Memory B cell (primary cell): ENCODE data around the gene DNAL4.

Experiments used
- ATAC-seq: fragments of 150-1000 bp; cut with Tn5 transposase; 2 replicates; pipeline ENCODE4 v1.10.0; 2021; ENCODE audit warnings: low read depth, mild to moderate bottlenecking, moderate library complexity
- DNase-seq, 2 donors: peaks; one replicate each; pipeline ENCODE4 v3.0.0; 2022; ENCODE audit warnings: low spot score in 2 of 2
- H3K27ac Mint-ChIP-seq: one replicate; pipeline ENCODE4 v1.8.0; 2022; ENCODE audit warnings: mild to moderate bottlenecking, moderate library complexity, mixed read lengths
- H3K27me3 Mint-ChIP-seq: one replicate; pipeline ENCODE4 v1.8.0; 2022; ENCODE audit warnings: mixed read lengths
- H3K36me3 Mint-ChIP-seq: one replicate; pipeline ENCODE4 v1.8.0; 2022; ENCODE audit warnings: mild to moderate bottlenecking, mixed read lengths
- H3K4me1 Mint-ChIP-seq: one replicate; pipeline ENCODE4 v1.8.0; 2022; ENCODE audit warnings: mixed read lengths
- H3K4me3 Mint-ChIP-seq: one replicate; pipeline ENCODE4 v1.8.0; 2022; ENCODE audit warnings: mild to moderate bottlenecking, moderate library complexity, mixed read lengths
- H3K9me3 Mint-ChIP-seq: one replicate; pipeline ENCODE4 v1.8.0; 2022; ENCODE audit warnings: mixed read lengths

DNAL4 gene

DNA sequence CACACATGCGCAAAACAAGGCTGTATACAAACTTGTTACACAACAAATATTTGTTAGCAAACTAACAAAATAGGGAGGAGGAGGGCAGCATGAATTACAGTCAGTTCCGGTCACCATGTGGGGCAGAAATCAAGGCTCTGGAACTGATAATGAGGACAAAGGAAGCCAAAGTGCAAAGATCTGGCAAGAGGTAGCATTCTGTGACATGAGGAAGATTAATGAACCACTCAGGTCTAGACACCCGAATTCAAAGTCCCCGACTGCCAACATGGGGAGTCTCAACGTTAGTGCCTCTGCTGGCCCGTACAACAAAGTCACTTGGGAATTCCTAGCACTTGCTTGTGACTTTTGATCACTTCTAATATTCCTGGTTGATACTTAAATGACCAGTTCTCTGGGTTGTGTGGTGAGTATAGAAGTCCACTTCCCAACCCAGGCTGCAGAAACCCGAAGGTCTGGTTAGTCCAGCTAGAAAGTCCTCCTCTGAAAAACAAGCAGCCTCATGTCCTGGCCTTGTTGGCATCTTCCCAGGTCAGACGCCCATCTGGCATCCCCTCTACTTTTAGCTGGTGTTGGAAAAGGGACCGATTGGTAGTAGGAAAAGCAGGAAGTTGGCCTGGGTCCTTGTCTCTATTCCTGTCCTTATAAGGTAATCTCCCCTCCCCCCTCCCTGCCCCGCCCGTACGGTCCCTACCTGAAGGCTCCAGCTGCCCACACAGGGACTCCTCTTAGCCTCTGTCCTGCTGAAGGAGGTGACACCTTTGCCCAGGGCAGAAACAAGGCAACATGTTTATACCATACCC is 39.8 kb downstream of the DNAL4 start:
- H3K4me1 Mint-ChIP-seq: peaks cover 47% of the 10 kb centered on the region
- peak overlapping the region; percentile 76 for H3K27ac Mint-ChIP-seq
- no peak for DNase-seq
- H3K4me3 Mint-ChIP-seq: peak overlapping the region; percentile 98
- H3K9me3 Mint-ChIP-seq: no peaks in the 10 kb centered on the region
- H3K36me3 Mint-ChIP-seq: peaks cover 24% of the 10 kb centered on the region
- no peaks in the 10 kb centered on the region for H3K27me3 Mint-ChIP-seq
- ATAC-seq: no peak

DNA sequence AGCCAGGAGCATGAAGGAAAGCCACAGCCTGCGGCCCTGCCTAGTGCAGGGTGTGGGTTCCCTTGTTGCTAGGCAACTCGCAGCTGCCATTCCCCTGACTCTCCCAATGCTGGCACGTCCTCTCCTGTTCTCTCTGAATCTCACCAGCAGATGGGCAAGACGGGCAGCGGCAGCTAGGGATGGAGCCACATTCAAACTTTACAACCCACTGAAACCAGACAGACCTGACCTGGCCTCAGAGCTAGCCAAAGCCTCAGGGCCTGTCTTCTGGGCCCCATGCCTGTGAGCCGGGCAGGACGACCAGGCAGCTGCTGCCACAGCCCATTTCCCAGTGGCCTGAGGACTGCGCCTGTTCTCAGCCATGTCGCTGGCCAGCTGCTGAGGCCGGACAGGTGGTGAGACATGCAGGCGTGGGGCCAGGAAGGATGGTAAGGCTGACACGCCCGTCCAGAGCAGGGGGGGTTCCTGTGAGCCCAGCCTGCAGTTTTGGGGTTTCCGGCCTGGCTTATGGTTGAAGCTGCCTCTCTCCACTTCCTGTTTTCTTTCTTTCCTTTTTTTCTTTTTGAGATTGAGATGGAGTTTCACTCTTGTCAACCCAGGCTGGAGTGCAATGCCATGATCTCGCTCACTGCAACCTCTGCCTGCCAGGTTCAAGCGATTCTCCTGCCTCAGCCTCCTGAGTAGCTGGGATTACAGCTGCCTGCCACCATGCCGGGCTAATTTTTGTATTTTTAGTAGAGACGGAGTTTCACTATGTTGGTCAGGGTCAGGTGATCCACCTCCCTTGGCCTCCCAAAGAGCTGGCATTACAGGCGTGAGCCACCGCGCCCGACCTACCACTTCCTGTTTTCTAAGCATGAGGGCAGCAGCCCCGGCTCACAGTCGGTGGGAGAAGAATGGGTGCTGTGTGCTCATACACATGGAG is 42.3 kb downstream of the DNAL4 start:
- ATAC-seq: peak; percentile 67
- H3K27ac Mint-ChIP-seq: peak overlapping the region; percentile 88
- H3K4me1 Mint-ChIP-seq: peaks cover 29% of the 10 kb centered on the region
- H3K9me3 Mint-ChIP-seq: no peaks in the 10 kb centered on the region
- H3K27me3 Mint-ChIP-seq: no peaks in the 10 kb centered on the region
- peak overlapping the region; percentile 86 for H3K4me3 Mint-ChIP-seq
- peak; percentile 59 to 73 for DNase-seq
- H3K36me3 Mint-ChIP-seq: peaks cover 25% of the 10 kb centered on the region

GRCh38 chr22:38751066-38751421 is 42.9 kb downstream of the DNAL4 start:
- Mint-ChIP-seq H3K27me3 (no peaks in the 10 kb centered on the region), H3K36me3 (peaks cover 25% of the 10 kb centered on the region), H3K4me1 (peaks cover 26% of the 10 kb centered on the region), H3K27ac (peak overlapping the region; percentile 88), H3K4me3 (peak overlapping the region; percentile 86), H3K9me3 (no peaks in the 10 kb centered on the region)
- no peak for ATAC-seq
- DNase-seq: no peak

- Mint-ChIP-seq H3K27me3 (no peaks in the 10 kb centered on the region), H3K4me3 (no peak overlapping the region), H3K27ac (peak overlapping the region; percentile 88), H3K9me3 (no peaks in the 10 kb centered on the region), H3K36me3 (peaks cover 25% of the 10 kb centered on the region), H3K4me1 (peaks cover 26% of the 10 kb centered on the region)
- DNase-seq (no peak), ATAC-seq (no peak)
Observed at GRCh38 chr22:38750638-38751037, 43.3 kb downstream of the DNAL4 start.

- peak overlapping the region; percentile 5 for H3K4me3 Mint-ChIP-seq
- no peaks in the 10 kb centered on the region for H3K9me3 Mint-ChIP-seq
- peaks cover 26% of the 10 kb centered on the region for H3K4me1 Mint-ChIP-seq
- peaks cover 24% of the 10 kb centered on the region for H3K36me3 Mint-ChIP-seq
- H3K27me3 Mint-ChIP-seq: no peaks in the 10 kb centered on the region
- H3K27ac Mint-ChIP-seq: peak overlapping the region; percentile 45
- ATAC-seq (no peak), DNase-seq (no peak)
Observed at GRCh38 chr22:38750104-38750503, 43.8 kb downstream of the DNAL4 start.

GRCh38 chr22:38748487-38749136 is 45.3 kb downstream of the DNAL4 start:
- no peaks in the 10 kb centered on the region for H3K9me3 Mint-ChIP-seq
- ATAC-seq (no peak), DNase-seq (no peak)
- H3K36me3 Mint-ChIP-seq: peaks cover 22% of the 10 kb centered on the region
- peaks cover 20% of the 10 kb centered on the region for H3K4me1 Mint-ChIP-seq
- no peak overlapping the region for H3K4me3 Mint-ChIP-seq
- peak overlapping the region; percentile 45 for H3K27ac Mint-ChIP-seq
- H3K27me3 Mint-ChIP-seq: no peaks in the 10 kb centered on the region

GRCh38 chr22:38745676-38746460 is 48.1 kb downstream of the DNAL4 start:
- H3K27ac Mint-ChIP-seq: no peak overlapping the region
- H3K27me3 Mint-ChIP-seq: no peaks in the 10 kb centered on the region
- peaks cover 17% of the 10 kb centered on the region for H3K36me3 Mint-ChIP-seq
- ATAC-seq: no peak
- no peak overlapping the region for H3K4me3 Mint-ChIP-seq
- peaks cover 3% of the 10 kb centered on the region for H3K4me1 Mint-ChIP-seq
- DNase-seq: no peak
- H3K9me3 Mint-ChIP-seq: no peaks in the 10 kb centered on the region

- H3K4me3 Mint-ChIP-seq: no peak overlapping the region
- peaks cover 13% of the 10 kb centered on the region for H3K36me3 Mint-ChIP-seq
- DNase-seq: no peak
Observed at GRCh38 chr22:38744981-38745380, 49.0 kb downstream of the DNAL4 start.

DNA sequence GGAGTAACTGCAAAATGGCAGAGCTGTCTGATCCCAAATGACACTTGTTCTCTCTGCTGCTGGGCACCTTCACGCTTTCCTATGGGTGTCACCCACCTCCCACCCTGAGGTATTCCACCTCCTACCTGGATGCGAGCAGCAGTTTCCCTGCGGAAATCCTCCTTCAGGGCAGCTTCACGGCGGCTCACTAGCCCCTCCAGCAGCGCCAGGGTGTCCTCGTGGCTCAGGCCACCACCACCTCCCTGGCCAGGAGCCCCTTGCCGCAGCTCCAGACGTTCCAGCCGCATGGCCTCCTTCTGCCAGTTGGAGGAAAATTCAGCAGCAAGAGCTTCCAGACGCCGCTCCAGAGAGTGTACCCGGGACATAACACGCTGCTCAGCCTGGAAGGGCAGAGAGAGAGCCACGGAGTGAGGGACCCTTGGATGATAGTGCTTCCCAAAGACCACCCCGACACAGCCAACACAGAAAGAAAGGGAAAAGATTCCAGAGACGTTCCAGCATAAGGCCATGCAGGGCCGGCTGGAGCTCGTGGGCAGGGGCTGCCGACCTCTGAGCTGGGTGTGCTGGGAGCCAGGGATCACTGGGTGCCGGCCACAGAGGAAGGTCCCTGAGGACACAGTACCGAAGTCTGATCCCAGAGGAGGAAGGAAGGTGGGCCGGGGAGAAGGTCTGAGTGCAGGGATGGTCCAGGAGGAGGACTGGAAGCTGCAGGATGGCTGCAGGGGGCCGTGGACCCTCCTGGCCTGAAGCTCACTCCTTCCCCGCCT is 51.6 kb downstream of the DNAL4 start:
- no peaks in the 10 kb centered on the region for H3K9me3 Mint-ChIP-seq
- H3K27ac Mint-ChIP-seq: no peak overlapping the region
- H3K4me3 Mint-ChIP-seq: no peak overlapping the region
- H3K4me1 Mint-ChIP-seq: peaks cover 6% of the 10 kb centered on the region
- ATAC-seq: no peak
- H3K36me3 Mint-ChIP-seq: peaks cover 17% of the 10 kb centered on the region
- H3K27me3 Mint-ChIP-seq: no peaks in the 10 kb centered on the region
- no peak for DNase-seq

More at GRCh38 chr22:38744981-38745380, 49.0 kb downstream of the DNAL4 start:
- Mint-ChIP-seq H3K27ac (no peak overlapping the region), H3K9me3 (no peaks in the 10 kb centered on the region), H3K27me3 (no peaks in the 10 kb centered on the region), H3K4me1 (no peaks in the 10 kb centered on the region)
- no peak for ATAC-seq

GRCh38 chr22:38741576-38741975 is 52.4 kb downstream of the DNAL4 start:
- no peak overlapping the region for H3K4me3 Mint-ChIP-seq
- no peak overlapping the region for H3K27ac Mint-ChIP-seq
- ATAC-seq: no peak
- H3K4me1 Mint-ChIP-seq: peaks cover 13% of the 10 kb centered on the region
- H3K27me3 Mint-ChIP-seq: no peaks in the 10 kb centered on the region
- no peaks in the 10 kb centered on the region for H3K9me3 Mint-ChIP-seq
- DNase-seq: no peak
- H3K36me3 Mint-ChIP-seq: peaks cover 24% of the 10 kb centered on the region

DNA sequence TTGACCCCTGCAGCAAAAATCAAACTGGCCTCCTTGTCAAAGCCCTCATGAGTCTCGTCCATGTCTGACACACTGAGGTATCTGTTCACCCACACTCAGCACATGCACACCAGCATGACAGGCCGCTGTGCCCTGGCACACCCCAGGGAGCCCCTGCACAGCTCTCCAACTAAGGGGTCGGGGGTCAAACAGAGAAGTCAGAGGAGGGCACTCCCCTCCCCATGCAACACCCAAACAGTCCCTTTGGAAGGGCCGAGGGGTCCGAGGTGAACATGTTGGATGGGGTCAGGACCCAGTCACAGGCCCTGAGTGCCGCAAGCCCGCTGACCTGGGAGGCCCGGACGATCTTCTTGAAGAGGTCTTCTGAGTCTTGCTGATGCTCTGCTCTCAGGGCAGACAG is 52.8 kb downstream of the DNAL4 start:
- no peaks in the 10 kb centered on the region for H3K27me3 Mint-ChIP-seq
- H3K27ac Mint-ChIP-seq: no peak overlapping the region
- ATAC-seq (no peak), DNase-seq (no peak)
- H3K4me1 Mint-ChIP-seq: peaks cover 14% of the 10 kb centered on the region
- H3K4me3 Mint-ChIP-seq: no peak overlapping the region
- no peaks in the 10 kb centered on the region for H3K9me3 Mint-ChIP-seq
- peaks cover 25% of the 10 kb centered on the region for H3K36me3 Mint-ChIP-seq

GRCh38 chr22:38740754-38741153 is 53.2 kb downstream of the DNAL4 start:
- Mint-ChIP-seq H3K4me3 (no peak overlapping the region), H3K9me3 (no peaks in the 10 kb centered on the region), H3K27me3 (no peaks in the 10 kb centered on the region), H3K4me1 (peaks cover 19% of the 10 kb centered on the region), H3K36me3 (peaks cover 29% of the 10 kb centered on the region), H3K27ac (no peak overlapping the region)
- DNase-seq: no peak
- no peak for ATAC-seq
